AML-193 (cell line): ENCODE measurements around the gene INPP4A.
"Not testable (repeated sequence)": the region's sequence is repeated elsewhere in the genome, so short reads cannot be mapped to it uniquely, and the experiment has no call there.

Source experiments
- DNase-seq, 2 experiments: peaks; one replicate each; lab custom pipeline; 2025; lab: John Stamatoyannopoulos, UW

INPP4A gene

GRCh38 chr2:98588880-98589431 lies 144.3 kb downstream of the INPP4A start:
- no peak for DNase-seq

- DNase-seq: no peak
Observed at GRCh38 chr2:98589489-98589888, 144.8 kb downstream of the INPP4A start.

- DNase-seq: no peak
Observed at GRCh38 chr2:98592565-98592964, 147.9 kb downstream of the INPP4A start.

GRCh38 chr2:98594665-98595064 lies 150.0 kb downstream of the INPP4A start:
- not testable (repeated sequence) for DNase-seq

- DNase-seq: no peak
Observed at GRCh38 chr2:98598781-98599428, 154.2 kb downstream of the INPP4A start.

GRCh38 chr2:98601532-98602132 lies 157.0 kb downstream of the INPP4A start:
- DNase-seq: peak; percentile 41 to 50

GRCh38 chr2:98604547-98604946 lies 159.9 kb downstream of the INPP4A start:
- DNase-seq: no peak

- no peak for DNase-seq
Observed at GRCh38 chr2:98605076-98605475, 160.4 kb downstream of the INPP4A start.

- DNase-seq: no peak
Observed at GRCh38 chr2:98606431-98606830, 161.8 kb downstream of the INPP4A start.

- DNase-seq: peak; percentile 17 to 22
Observed at GRCh38 chr2:98607104-98607503, 162.4 kb downstream of the INPP4A start.

GRCh38 chr2:98607741-98608115 lies 163.1 kb downstream of the INPP4A start:
- no peak for DNase-seq

GRCh38 chr2:98608116-98608961 lies 163.7 kb downstream of the INPP4A start, which contains the start of the genes COA5 and UNC50:
TSS of gene COA5 (minus strand) at chr2:98608512. CDS start at chr2:98608405, 107 bp downstream.
TSS of gene UNC50 (plus strand) at chr2:98608589. CDS start at chr2:98609760, 1,171 bp downstream.
- peak; percentile 80 to 84 for DNase-seq

- no peak for DNase-seq
Observed at GRCh38 chr2:98608962-98609604, 164.4 kb downstream of the INPP4A start.

GRCh38 chr2:98614024-98614739 lies 169.5 kb downstream of the INPP4A start:
- DNase-seq: no peak

- DNase-seq: no peak
Observed at GRCh38 chr2:98615481-98615880, 170.8 kb downstream of the INPP4A start.

GRCh38 chr2:98617149-98617548 lies 172.5 kb downstream of the INPP4A start:
- no peak for DNase-seq

GRCh38 chr2:98623657-98624056 lies 179.0 kb downstream of the INPP4A start:
- DNase-seq: peak; percentile 57 to 60

- DNase-seq: no peak
Observed at GRCh38 chr2:98632351-98632750, 187.7 kb downstream of the INPP4A start.

GRCh38 chr2:98634406-98635092 lies 189.9 kb downstream of the INPP4A start:
- DNase-seq: no peak

- no peak for DNase-seq
Observed at GRCh38 chr2:98637401-98638147, 192.9 kb downstream of the INPP4A start.
